K562 (cell line): ENCODE data around the gene SYT15. TPM values are rescaled to one million over a fixed set of nuclear protein-coding genes. Genes with fewer than 3 reads are reported as not detected.
A peak's percentile ranks its signal among the peaks of the same experiment; 100 is the strongest.
"Not testable (repeated sequence)": the region's sequence is repeated elsewhere in the genome, so short reads cannot be mapped to it uniquely, and the experiment has no call there.

Source experiments
- ATAC-seq: fragments of 200-7000 bp; cut with Tn5 transposase; 3 replicates; pipeline ENCODE4 v1.9.1; 2020; ENCODE audit warnings: moderate library complexity
- BruUV-seq: library from RNA; stranded (reverse); fragments of 400-500 nt; replicated peaks from 2 replicates; lab custom pipeline; 2021; lab: Mats Ljungman, UMichigan
- CTCF ChIA-PET: fragments of 300-600 bp; formaldehyde crosslinking; extraction: SDS; loops from one replicate; lab custom pipeline; 2021; ENCODE audit warnings: low intra/inter-chr PET ratio; lab: Yijun Ruan, JAX
- POLR2A ChIA-PET: fragments of 300-600, 350-650 bp; sonication (Branson Sonifier 250); formaldehyde crosslinking; extraction: SDS; loops from one replicate; lab custom pipeline; 2021; ENCODE audit warnings: antibody characterized with exemption, inconsistent platforms; lab: Yijun Ruan, JAX
- DNase-seq, 4 experiments: peaks; one replicate each; pipeline versions ENCODE4 v3.0.0 to v3.0.0-alpha.2; 2011 to 2018; ENCODE audit warnings: low spot score in 3 of 4, mixed read lengths in 3 of 4; ENCODE audit errors: extremely low read depth in 1 of 4
- FAIRE-seq: peaks from 2 replicates; lab custom pipeline; 2011; peaks lifted over from hg19 to GRCh38; lab: Jason Lieb, UNC
- H2AFZ ChIP-seq: 2 replicates; pipeline ENCODE4 v1.6.0; 2011; ENCODE audit warnings: low read depth, low read length, control low read depth, inconsistent platforms
- H3K27ac ChIP-seq: fragments of 200-600 bp; 3 replicates; pipeline ENCODE4 v1.8.0; 2011; ENCODE audit warnings: low read depth, mild to moderate bottlenecking, control low read depth, inconsistent platforms, low read length, moderate library complexity, mixed read lengths; ENCODE audit errors: extremely low read depth
- H3K27me3 ChIP-seq, 2 experiments: fragments of 300-600 bp in 1 of 2; 2 replicates in 1 of 2; 3 replicates in 1 of 2; pipeline versions ENCODE4 v1.6.0 to v1.8.0; 2011; ENCODE audit warnings: inconsistent platforms in 2 of 2, low read length in 2 of 2, mild to moderate bottlenecking in 1 of 2, mixed read lengths in 1 of 2, moderate library complexity in 1 of 2; ENCODE audit not compliant: control insufficient read depth in 2 of 2, insufficient read depth in 2 of 2
- H3K36me3 ChIP-seq: fragments of 300-600 bp; 3 replicates; pipeline ENCODE4 v1.8.0; 2011; ENCODE audit warnings: mild to moderate bottlenecking, low read length, inconsistent platforms; ENCODE audit not compliant: control insufficient read depth, insufficient read depth
- H3K4me1 ChIP-seq, 2 experiments: fragments of 200-600 bp in 1 of 2; replicated peaks in 1 of 2; 2 replicates in 1 of 2; 3 replicates in 1 of 2; pipeline versions ENCODE4 v1.5.1 to v1.8.0; 2011; ENCODE audit warnings: inconsistent platforms in 2 of 2, low read length in 2 of 2, mild to moderate bottlenecking in 1 of 2, mixed read lengths in 1 of 2, moderate library complexity in 1 of 2; ENCODE audit not compliant: control insufficient read depth in 2 of 2, insufficient read depth in 2 of 2
- H3K4me2 ChIP-seq: 2 replicates; pipeline ENCODE4 v1.6.1; 2011; ENCODE audit warnings: low read length, control low read depth, inconsistent platforms, mixed read lengths; ENCODE audit not compliant: insufficient read depth
- H3K4me3 ChIP-seq: fragments of 200-600 bp; sonication (generic), shearing (Covaris generic); 2 replicates; pipeline ENCODE4 v1.5.1; 2016; ENCODE audit warnings: control low read depth, inconsistent platforms
- H3K79me2 ChIP-seq: fragments of 200-600 bp; 3 replicates; pipeline ENCODE4 v1.8.0; 2011; ENCODE audit warnings: low read length, inconsistent platforms; ENCODE audit not compliant: control insufficient read depth, insufficient read depth
- H3K9ac ChIP-seq, 2 experiments: 2 replicates each; pipeline versions ENCODE4 v1.6.0 to v1.6.1; 2011; ENCODE audit warnings: low read depth in 2 of 2, low read length in 2 of 2, control low read depth in 1 of 2, inconsistent platforms in 1 of 2, mild to moderate bottlenecking in 1 of 2, mixed read lengths in 1 of 2; ENCODE audit not compliant: insufficient read depth in 1 of 2
- H3K9me1 ChIP-seq: one replicate; pipeline ENCODE4 v1.6.0; 2011; ENCODE audit warnings: inconsistent platforms, mild to moderate bottlenecking, low read length, moderate library complexity; ENCODE audit not compliant: control insufficient read depth, insufficient read depth
- H3K9me3 ChIP-seq: replicated peaks from 2 replicates; pipeline ENCODE4 v1.5.1; 2011; ENCODE audit warnings: low read depth, low read length, inconsistent platforms; ENCODE audit not compliant: control insufficient read depth, insufficient read depth
- H4K20me1 ChIP-seq: replicated peaks from 2 replicates; pipeline ENCODE4 v1.6.1; 2011; ENCODE audit warnings: low read length, inconsistent platforms, mixed read lengths; ENCODE audit not compliant: control insufficient read depth, insufficient read depth
- WGBS: fragments of 100-300 bp; shearing (Covaris generic); methylation state at CpG from one replicate; pipeline ENCODE4 v1.1.6; 2016; ENCODE audit warnings: low coverage, mixed read lengths; ENCODE audit not compliant: insufficient coverage; ENCODE audit errors: missing lambda C conversion rate; 5-methylcytosine and 5-hydroxymethylcytosine counted together
- in situ Hi-C: fragments of 300-500 bp; cut with MboI; formaldehyde crosslinking; loops from 4 replicates; pipeline ENCODE4 v1.15.0; 2018; ENCODE audit warnings: inconsistent platforms, mixed read lengths
- intact Hi-C: fragments of 100-400 bp; cut with micrococcal nuclease; formaldehyde crosslinking; loops from 2 replicates; pipeline ENCODE4 v1.14.2; 2022
- polyA plus RNA-seq, 8 experiments: library from polyadenylated mRNA; depleted of rRNA in 4 of 8; stranded (reverse) in 5 of 8; unstranded in 3 of 8; fragments of >200 nt; fragmentation: Nextera tagmentation in 2 of 8; fragmentation: Illumina TruSeq in 1 of 8; extraction: Ambion mirVana in 2 of 8; extraction: Trizol in 1 of 8; gene quantifications; 2 replicates each; pipeline versions ENCODE4 v1.2.1 to v1.2.3, GENCODE V29; 2011 to 2014; ENCODE audit warnings: inconsistent platforms in 1 of 8, missing spikeins in 1 of 8
- total RNA-seq, 7 experiments: library from RNA; depleted of rRNA in 6 of 7; stranded (reverse); fragments of >200 nt in 6 of 7; fragmentation: Illumina TruSeq in 2 of 7; extraction: Trizol in 2 of 7; gene quantifications; 2 replicates each; pipeline versions ENCODE4 v1.2.1 to v1.2.3, GENCODE V29; 2011 to 2021; ENCODE audit warnings: low replicate concordance in 1 of 7

SYT15 gene
- total and polyA plus RNA-seq, 9 of the 15 experiments (the other 6 are each of a cell fraction or from before 2014, with no cell fraction given) = 0.05 to 0.82 (median 0.21) TPM; not detected in 1

DNA sequence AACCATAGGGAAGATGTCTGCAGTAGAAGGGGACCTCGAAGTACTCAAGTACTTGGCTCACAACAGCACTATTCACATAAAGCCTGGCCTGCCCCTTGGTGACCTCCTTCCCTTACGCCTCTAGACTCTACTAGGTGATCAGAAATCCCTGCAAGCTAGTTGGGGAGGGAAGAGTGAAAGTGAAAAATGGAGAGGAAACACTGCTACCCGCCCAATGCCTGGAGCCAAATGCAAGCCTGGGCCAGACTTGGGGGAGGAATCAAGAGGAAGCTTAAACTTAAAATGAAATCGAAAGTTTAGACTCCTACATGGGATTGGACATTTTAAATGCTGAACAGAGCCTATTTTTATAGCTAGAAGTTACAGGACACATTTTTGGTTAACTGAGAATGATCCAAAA lies 17.6 kb downstream of the SYT15 start:
- H3K79me2 ChIP-seq, intact Hi-C loops, POLR2A ChIA-PET, H3K4me2 ChIP-seq, H3K27ac ChIP-seq, H3K9me3 ChIP-seq, H3K4me1 ChIP-seq, H3K4me3 ChIP-seq, in situ Hi-C loops, H3K9me1 ChIP-seq, H4K20me1 ChIP-seq, H2AFZ ChIP-seq, BruUV-seq, H3K36me3 ChIP-seq, ATAC-seq, DNase-seq, FAIRE-seq, H3K27me3 ChIP-seq, CTCF ChIA-PET, H3K9ac ChIP-seq: not testable (repeated sequence)
- WGBS = 7% methylated on average over 2 of the region's 4 CpGs

GRCh38 chr10:46597616-46598246 lies 18.8 kb downstream of the SYT15 start:
- H3K9ac ChIP-seq, H3K36me3 ChIP-seq, H4K20me1 ChIP-seq, H3K79me2 ChIP-seq, H3K9me1 ChIP-seq, BruUV-seq, H3K4me1 ChIP-seq, H2AFZ ChIP-seq, DNase-seq, POLR2A ChIA-PET, in situ Hi-C loops, CTCF ChIA-PET, H3K9me3 ChIP-seq, H3K27me3 ChIP-seq, H3K4me3 ChIP-seq, H3K27ac ChIP-seq, intact Hi-C loops: not testable (repeated sequence)
- peak overlapping the region; percentile 32; the same call in 1 of the 2 replicates for H3K4me2 ChIP-seq
- peak; percentile 65 for FAIRE-seq
- peak; percentile 99 for ATAC-seq
- WGBS = 0% methylated on average over 6 of the region's 44 CpGs

DNA sequence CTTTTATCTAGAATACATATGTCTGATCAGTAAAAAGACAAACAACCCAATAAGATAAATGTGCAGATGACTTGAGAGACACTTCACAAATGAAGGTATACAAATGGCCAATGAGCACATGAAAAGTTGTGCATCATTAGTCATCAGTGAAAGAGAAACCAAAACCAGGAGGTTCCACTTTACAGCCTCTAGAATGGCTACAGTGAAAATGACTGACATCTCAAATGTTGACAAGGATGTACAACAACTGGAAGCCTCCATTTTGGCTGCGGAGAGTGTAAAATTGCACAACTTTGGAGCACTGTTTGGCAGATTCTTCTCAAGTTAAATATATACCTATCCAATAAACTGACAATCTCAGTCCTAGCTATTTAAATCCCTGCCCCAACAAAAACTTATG lies 21.6 kb downstream of the SYT15 start:
- H3K27me3 ChIP-seq, H3K4me3 ChIP-seq, H3K9ac ChIP-seq, H3K79me2 ChIP-seq, H4K20me1 ChIP-seq, H3K36me3 ChIP-seq, BruUV-seq, H3K9me1 ChIP-seq, FAIRE-seq, ATAC-seq, H3K4me1 ChIP-seq, CTCF ChIA-PET, POLR2A ChIA-PET, in situ Hi-C loops, intact Hi-C loops, H3K9me3 ChIP-seq, H3K4me2 ChIP-seq, H2AFZ ChIP-seq, H3K27ac ChIP-seq, DNase-seq: not testable (repeated sequence)
- 0% methylated on average over 1 of the region's 1 CpG for WGBS

DNA sequence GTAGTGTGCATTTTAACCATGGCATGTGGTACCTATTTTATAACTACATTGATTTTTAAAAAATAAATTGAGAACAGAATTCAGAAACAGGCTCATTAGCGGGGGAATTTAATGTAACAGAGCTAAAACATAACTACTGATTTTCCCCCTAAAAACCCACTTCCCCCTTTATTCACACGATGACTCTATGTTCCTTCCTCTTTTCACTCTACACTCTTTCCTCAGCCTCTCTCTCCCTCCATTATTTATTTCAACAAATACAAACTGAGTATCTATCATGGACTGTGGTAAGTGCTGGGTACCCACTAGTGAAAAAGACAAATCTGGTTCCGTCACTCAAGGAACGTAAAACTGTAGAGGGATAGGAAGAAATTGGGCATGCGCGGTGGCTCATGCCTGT lies 36.6 kb downstream of the SYT15 start:
- DNase-seq, BruUV-seq, CTCF ChIA-PET, H2AFZ ChIP-seq, H3K9ac ChIP-seq, H3K27me3 ChIP-seq, H3K4me1 ChIP-seq, H3K4me2 ChIP-seq, FAIRE-seq, H3K9me3 ChIP-seq, H3K9me1 ChIP-seq, H3K79me2 ChIP-seq, intact Hi-C loops, H3K4me3 ChIP-seq, H3K36me3 ChIP-seq, H4K20me1 ChIP-seq, POLR2A ChIA-PET, ATAC-seq, H3K27ac ChIP-seq, in situ Hi-C loops: not testable (repeated sequence)
- WGBS = no CpG with 5 or more reads among the region's 6 CpGs
